ENCODE results near the gene CRELD1. TPM values are rescaled to one million over a fixed set of nuclear protein-coding genes. Genes with fewer than 3 reads are reported as not detected.

The CRELD1 gene
- polyA plus RNA-seq, 1 experiment, result 30.3 TPM

GRCh38 chr3:9902372-9903237, 31.0 kb upstream of the CRELD1 start, which contains the start of gene IL17RE:
Gene IL17RE (plus strand): TSS chr3:9902848. CDS start chr3:9902933, 85 bp downstream.
- POLR2A ChIA-PET, result interaction anchor here (0.5 to 1.1 kb wide), 2 partner anchors 8 to 416 kb away, joined by 3 to 18 read pairs; no protein-coding TSS in a partner anchor
- CTCF ChIA-PET, result interaction anchor here (1.1 to 3.3 kb wide), 5 partner anchors 9 to 14 kb away, joined by 3 to 12 read pairs (median 5); no protein-coding TSS in a partner anchor
- peaks cover 3% of the 10 kb centered on the region; the same call in 1 of the 2 replicates for H3K36me3 ChIP-seq (ENCODE audit: control insufficient read depth, insufficient read depth, low read length)
- DNase-seq (ENCODE audit: low read depth), result no peak
- H3K27me3 ChIP-seq (ENCODE audit: control insufficient read depth, insufficient read depth, low read length), result no peaks in the 10 kb centered on the region
- H3K4me3 ChIP-seq (ENCODE audit: low read depth, low read length), result peak within 1 kb of the TSS; percentile 13
- TF ChIP-seq CTCF (IDR thresholded peaks at IDR 0.05; ENCODE audit: insufficient read depth, low read depth, low read length), result no peak

- ChIA-PET POLR2A (interaction anchor here (1.1 kb wide), 1 partner anchor 9 kb away, joined by 18 read pairs; no protein-coding TSS in a partner anchor), CTCF (interaction anchor here (1.1 to 3.3 kb wide), 5 partner anchors 9 to 39 kb away, joined by 3 to 12 read pairs (median 5); no protein-coding TSS in a partner anchor)
- Histone ChIP-seq H3K27me3 (ENCODE audit: control insufficient read depth, insufficient read depth, low read length) (no peaks in the 10 kb centered on the region), H3K36me3 (ENCODE audit: control insufficient read depth, insufficient read depth, low read length) (peaks cover 3% of the 10 kb centered on the region; the same call in 1 of the 2 replicates), H3K4me3 (ENCODE audit: low read depth, low read length) (peak overlapping the region; percentile 13)
- TF ChIP-seq CTCF (IDR thresholded peaks at IDR 0.05; ENCODE audit: insufficient read depth, low read depth, low read length), result no peak
- no peak for DNase-seq (ENCODE audit: low read depth)
These were observed 30.4 kb upstream of the CRELD1 start for GRCh38 chr3:9903238-9903624.

- DNase-seq (ENCODE audit: low read depth), result no peak
- no peak overlapping the region for H3K4me3 ChIP-seq (ENCODE audit: low read depth, low read length)
- ChIA-PET CTCF (interaction anchor here (1.4 to 3.3 kb wide), 2 partner anchors 10 to 39 kb away, joined by 3 to 12 read pairs; no protein-coding TSS in a partner anchor), POLR2A (interaction anchor here (0.6 kb wide), 1 partner anchor 263 kb away, joined by 3 read pairs; no protein-coding TSS in a partner anchor)
- no peak for TF ChIP-seq CTCF (IDR thresholded peaks at IDR 0.05; ENCODE audit: insufficient read depth, low read depth, low read length)
- peaks cover 3% of the 10 kb centered on the region; the same call in 1 of the 2 replicates for H3K36me3 ChIP-seq (ENCODE audit: control insufficient read depth, insufficient read depth, low read length)
- H3K27me3 ChIP-seq (ENCODE audit: control insufficient read depth, insufficient read depth, low read length), result no peaks in the 10 kb centered on the region
These were observed 29.7 kb upstream of the CRELD1 start for GRCh38 chr3:9903904-9904303.

GRCh38 chr3:9906480-9906879, 27.2 kb upstream of the CRELD1 start:
- CTCF ChIA-PET, result interaction anchor here (1.2 kb wide), 1 partner anchor 42 kb away, joined by 3 read pairs; no protein-coding TSS in a partner anchor

More at GRCh38 chr3:9906480-9906879, 27.2 kb upstream of the CRELD1 start:
- no peak overlapping the region for H3K4me3 ChIP-seq (ENCODE audit: low read depth, low read length)
- H3K36me3 ChIP-seq (ENCODE audit: control insufficient read depth, insufficient read depth, low read length), result peaks cover 3% of the 10 kb centered on the region; the same call in 1 of the 2 replicates
- POLR2A ChIA-PET, result no interaction called here
- H3K27me3 ChIP-seq (ENCODE audit: control insufficient read depth, insufficient read depth, low read length), result no peaks in the 10 kb centered on the region
- TF ChIP-seq CTCF (IDR thresholded peaks at IDR 0.05; ENCODE audit: insufficient read depth, low read depth, low read length), result no peak
- no peak for DNase-seq (ENCODE audit: low read depth)
